ENCODE results near the gene RGS9. TPM values are rescaled to one million over a fixed set of nuclear protein-coding genes. Genes with fewer than 3 reads are reported as not detected.

The RGS9 gene
- total and polyA plus RNA-seq, 4 donors, result 1.0 to 4.0 (median 2.1) TPM

DNA sequence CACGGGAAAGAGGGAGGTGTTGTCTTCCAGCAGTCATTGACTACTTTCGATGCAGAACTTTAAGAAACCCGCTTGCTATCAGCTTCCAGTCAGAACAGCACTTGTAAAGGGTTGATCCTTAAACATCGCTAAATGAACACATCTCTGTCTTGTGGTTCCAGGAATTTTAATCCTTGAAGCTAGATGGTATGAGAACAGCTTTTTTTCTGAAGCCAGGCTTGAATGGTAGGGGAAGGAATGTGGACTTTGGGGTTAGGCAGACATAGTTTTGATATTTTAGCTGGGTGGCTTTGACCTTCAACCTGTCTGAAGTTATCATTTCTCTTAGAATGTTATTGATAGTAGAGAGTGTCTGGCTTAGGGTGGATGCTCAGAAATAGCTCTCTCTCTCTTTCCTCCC lies 81.1 kb downstream of the RGS9 start:
- WGBS, result 83% methylated on average over 4 of the region's 4 CpGs

DNA sequence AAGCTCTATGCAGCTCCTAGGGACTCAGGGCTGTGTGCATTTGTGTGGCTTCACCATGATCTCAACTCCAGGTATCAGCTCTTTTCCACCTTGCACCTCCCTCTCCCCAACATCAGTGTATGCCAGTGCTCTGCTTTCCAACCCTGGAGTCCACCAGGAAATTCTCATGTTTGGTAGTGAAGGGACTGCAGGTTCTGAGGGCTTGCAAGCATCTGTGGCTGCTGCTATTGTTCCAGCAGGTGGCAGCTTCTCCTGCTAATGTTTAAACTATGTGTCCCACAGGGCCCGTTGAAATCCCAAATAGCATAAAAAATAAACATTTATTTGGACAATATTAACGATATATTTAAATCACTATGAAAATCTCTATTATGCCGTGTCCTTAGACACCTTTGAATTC lies 82.0 kb downstream of the RGS9 start:
- H3K4me1 ChIP-seq (ENCODE audit: control insufficient read depth in 4 of 4, insufficient read depth in 4 of 4, low read length in 3 of 4), result no peaks in the 10 kb centered on the region
- no peaks in the 10 kb centered on the region for H3K9me3 ChIP-seq (ENCODE audit: control insufficient read depth in 4 of 4, low read length in 3 of 4)
- H3K27me3 ChIP-seq (ENCODE audit: control insufficient read depth in 4 of 4, insufficient read depth in 4 of 4, low read length in 3 of 4), result peaks cover 0 to 2% (median 0%) of the 10 kb centered on the region in 4 donors
- TF ChIP-seq GABPA (IDR thresholded peaks at IDR 0.05 in 1 of 2, conservative IDR thresholded peaks at IDR 0.05 in 1 of 2) (no peak), HNF4A (conservative IDR thresholded peaks at IDR 0.05) (no peak), RXRA (IDR thresholded peaks at IDR 0.05) (no peak), EGR1 (IDR thresholded peaks at IDR 0.05; ENCODE audit: low read depth in 2 of 2) (no peak), SP1 (IDR thresholded peaks at IDR 0.05) (no peak), JUND (IDR thresholded peaks at IDR 0.05) (no peak), FOXA2 (IDR thresholded peaks at IDR 0.05) (no peak), YY1 (IDR thresholded peaks at IDR 0.05) (no peak), FOXA1 (IDR thresholded peaks at IDR 0.05) (no peak), TAF1 (conservative IDR thresholded peaks at IDR 0.05) (no peak)
- TF ChIP-seq, protein P1, sequence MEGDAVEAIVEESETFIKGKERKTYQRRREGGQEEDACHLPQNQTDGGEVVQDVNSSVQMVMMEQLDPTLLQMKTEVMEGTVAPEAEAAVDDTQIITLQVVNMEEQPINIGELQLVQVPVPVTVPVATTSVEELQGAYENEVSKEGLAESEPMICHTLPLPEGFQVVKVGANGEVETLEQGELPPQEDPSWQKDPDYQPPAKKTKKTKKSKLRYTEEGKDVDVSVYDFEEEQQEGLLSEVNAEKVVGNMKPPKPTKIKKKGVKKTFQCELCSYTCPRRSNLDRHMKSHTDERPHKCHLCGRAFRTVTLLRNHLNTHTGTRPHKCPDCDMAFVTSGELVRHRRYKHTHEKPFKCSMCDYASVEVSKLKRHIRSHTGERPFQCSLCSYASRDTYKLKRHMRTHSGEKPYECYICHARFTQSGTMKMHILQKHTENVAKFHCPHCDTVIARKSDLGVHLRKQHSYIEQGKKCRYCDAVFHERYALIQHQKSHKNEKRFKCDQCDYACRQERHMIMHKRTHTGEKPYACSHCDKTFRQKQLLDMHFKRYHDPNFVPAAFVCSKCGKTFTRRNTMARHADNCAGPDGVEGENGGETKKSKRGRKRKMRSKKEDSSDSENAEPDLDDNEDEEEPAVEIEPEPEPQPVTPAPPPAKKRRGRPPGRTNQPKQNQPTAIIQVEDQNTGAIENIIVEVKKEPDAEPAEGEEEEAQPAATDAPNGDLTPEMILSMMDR (IDR thresholded peaks at IDR 0.05; ENCODE audit: low read depth, low read length, missing input control), result no peak
- TF ChIP-seq, protein P2, sequence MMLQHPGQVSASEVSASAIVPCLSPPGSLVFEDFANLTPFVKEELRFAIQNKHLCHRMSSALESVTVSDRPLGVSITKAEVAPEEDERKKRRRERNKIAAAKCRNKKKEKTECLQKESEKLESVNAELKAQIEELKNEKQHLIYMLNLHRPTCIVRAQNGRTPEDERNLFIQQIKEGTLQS (IDR thresholded peaks at IDR 0.05), result no peak
- H3K36me3 ChIP-seq (ENCODE audit: control insufficient read depth in 4 of 4, insufficient read depth in 3 of 4, low read depth in 1 of 4, low read length in 3 of 4), result no peaks in the 10 kb centered on the region
- no peak overlapping the region for H3K27ac ChIP-seq (ENCODE audit: low read depth in 1 of 2, low read length in 2 of 2)
- no peak overlapping the region for H3K4me3 ChIP-seq (ENCODE audit: low read depth in 1 of 3, low read length in 3 of 3)
- WGBS, result 68% methylated on average over 3 of the region's 3 CpGs
- no peak for DNase-seq (ENCODE audit: low spot score)
- no peak overlapping the region for H3K9ac ChIP-seq (ENCODE audit: low read depth in 1 of 2, low read length in 2 of 2)

More for the DNA sequence above, 81.1 kb downstream of the RGS9 start:
- H3K36me3 ChIP-seq (ENCODE audit: control insufficient read depth in 4 of 4, insufficient read depth in 3 of 4, low read depth in 1 of 4, low read length in 3 of 4), result no peaks in the 10 kb centered on the region
- H3K9me3 ChIP-seq (ENCODE audit: control insufficient read depth in 4 of 4, low read length in 3 of 4), result no peaks in the 10 kb centered on the region
- H3K27me3 ChIP-seq (ENCODE audit: control insufficient read depth in 4 of 4, insufficient read depth in 4 of 4, low read length in 3 of 4), result peaks cover 0 to 2% (median 0%) of the 10 kb centered on the region in 4 donors
- no peaks in the 10 kb centered on the region for H3K4me1 ChIP-seq (ENCODE audit: control insufficient read depth in 4 of 4, insufficient read depth in 4 of 4, low read length in 3 of 4)
- no peak overlapping the region for H3K9ac ChIP-seq (ENCODE audit: low read depth in 1 of 2, low read length in 2 of 2)
- DNase-seq (ENCODE audit: low spot score), result no peak
- H3K4me3 ChIP-seq (ENCODE audit: low read depth in 1 of 3, low read length in 3 of 3), result no peak overlapping the region
- no peak for TF ChIP-seq HNF4A (conservative IDR thresholded peaks at IDR 0.05)
- no peak for TF ChIP-seq NR2F2 (IDR thresholded peaks at IDR 0.05)
- TF ChIP-seq, protein P3, sequence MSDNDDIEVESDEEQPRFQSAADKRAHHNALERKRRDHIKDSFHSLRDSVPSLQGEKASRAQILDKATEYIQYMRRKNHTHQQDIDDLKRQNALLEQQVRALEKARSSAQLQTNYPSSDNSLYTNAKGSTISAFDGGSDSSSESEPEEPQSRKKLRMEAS (IDR thresholded peaks at IDR 0.05), result no peak
- TF ChIP-seq, protein P1 (IDR thresholded peaks at IDR 0.05; ENCODE audit: low read depth, low read length, missing input control), result no peak
- no peak for TF ChIP-seq TAF1 (conservative IDR thresholded peaks at IDR 0.05)
- no peak for TF ChIP-seq FOXA2 (IDR thresholded peaks at IDR 0.05)
- no peak for TF ChIP-seq JUND (IDR thresholded peaks at IDR 0.05)
- no peak overlapping the region for H3K27ac ChIP-seq (ENCODE audit: low read depth in 1 of 2, low read length in 2 of 2)

DNA sequence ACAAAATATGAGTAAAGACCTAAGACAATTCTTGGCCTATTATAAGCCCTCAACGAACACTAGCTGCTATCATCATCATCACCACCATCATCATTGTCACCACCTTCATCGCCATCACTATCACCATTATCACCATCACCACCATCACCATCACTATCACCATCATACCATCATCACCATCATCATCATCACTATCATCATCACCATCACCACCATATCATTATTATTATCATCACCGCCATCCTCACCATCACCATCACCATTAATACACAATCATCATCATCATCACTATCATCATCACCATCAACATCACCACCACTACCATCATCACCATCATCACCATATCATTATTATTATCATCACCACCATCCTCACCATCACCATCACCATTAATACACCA lies 82.5 kb downstream of the RGS9 start:
- WGBS, result 95% methylated on average over 3 of the region's 3 CpGs
- DNase-seq (ENCODE audit: low spot score), result no peak
- H3K36me3 ChIP-seq (ENCODE audit: control insufficient read depth in 4 of 4, insufficient read depth in 3 of 4, low read depth in 1 of 4, low read length in 3 of 4), result no peaks in the 10 kb centered on the region
- no peak for TF ChIP-seq YY1 (IDR thresholded peaks at IDR 0.05)
- TF ChIP-seq, protein P2 (IDR thresholded peaks at IDR 0.05), result no peak
- TF ChIP-seq EGR1 (IDR thresholded peaks at IDR 0.05; ENCODE audit: low read depth in 2 of 2), result no peak
- TF ChIP-seq FOXA1 (IDR thresholded peaks at IDR 0.05), result no peak
- no peak for TF ChIP-seq HNF4A (conservative IDR thresholded peaks at IDR 0.05)
- no peak for TF ChIP-seq GABPA (IDR thresholded peaks at IDR 0.05 in 1 of 2, conservative IDR thresholded peaks at IDR 0.05 in 1 of 2)
- no peak for TF ChIP-seq NR2F2 (IDR thresholded peaks at IDR 0.05)
- TF ChIP-seq FOXA2 (IDR thresholded peaks at IDR 0.05), result no peak
- TF ChIP-seq RXRA (IDR thresholded peaks at IDR 0.05), result no peak
- TF ChIP-seq, protein P1 (IDR thresholded peaks at IDR 0.05; ENCODE audit: low read depth, low read length, missing input control), result no peak
- TF ChIP-seq, protein P4, sequence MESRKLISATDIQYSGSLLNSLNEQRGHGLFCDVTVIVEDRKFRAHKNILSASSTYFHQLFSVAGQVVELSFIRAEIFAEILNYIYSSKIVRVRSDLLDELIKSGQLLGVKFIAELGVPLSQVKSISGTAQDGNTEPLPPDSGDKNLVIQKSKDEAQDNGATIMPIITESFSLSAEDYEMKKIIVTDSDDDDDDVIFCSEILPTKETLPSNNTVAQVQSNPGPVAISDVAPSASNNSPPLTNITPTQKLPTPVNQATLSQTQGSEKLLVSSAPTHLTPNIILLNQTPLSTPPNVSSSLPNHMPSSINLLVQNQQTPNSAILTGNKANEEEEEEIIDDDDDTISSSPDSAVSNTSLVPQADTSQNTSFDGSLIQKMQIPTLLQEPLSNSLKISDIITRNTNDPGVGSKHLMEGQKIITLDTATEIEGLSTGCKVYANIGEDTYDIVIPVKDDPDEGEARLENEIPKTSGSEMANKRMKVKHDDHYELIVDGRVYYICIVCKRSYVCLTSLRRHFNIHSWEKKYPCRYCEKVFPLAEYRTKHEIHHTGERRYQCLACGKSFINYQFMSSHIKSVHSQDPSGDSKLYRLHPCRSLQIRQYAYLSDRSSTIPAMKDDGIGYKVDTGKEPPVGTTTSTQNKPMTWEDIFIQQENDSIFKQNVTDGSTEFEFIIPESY (IDR thresholded peaks at IDR 0.05), result no peak
- TF ChIP-seq JUND (IDR thresholded peaks at IDR 0.05), result no peak
- no peak for TF ChIP-seq SP1 (IDR thresholded peaks at IDR 0.05)
- TF ChIP-seq, protein P3 (IDR thresholded peaks at IDR 0.05), result no peak
- TF ChIP-seq HNF4G (IDR thresholded peaks at IDR 0.05), result no peak

More for the DNA sequence above, 82.5 kb downstream of the RGS9 start:
- H3K9ac ChIP-seq (ENCODE audit: low read depth in 1 of 2, low read length in 2 of 2), result no peak overlapping the region
- H3K4me3 ChIP-seq (ENCODE audit: low read depth in 1 of 3, low read length in 3 of 3), result no peak overlapping the region
- H3K27me3 ChIP-seq (ENCODE audit: control insufficient read depth in 4 of 4, insufficient read depth in 4 of 4, low read length in 3 of 4), result no peaks in the 10 kb centered on the region
- no peak overlapping the region for H3K27ac ChIP-seq (ENCODE audit: low read depth in 1 of 2, low read length in 2 of 2)
- H3K4me1 ChIP-seq (ENCODE audit: control insufficient read depth in 4 of 4, insufficient read depth in 4 of 4, low read length in 3 of 4), result no peaks in the 10 kb centered on the region
- H3K9me3 ChIP-seq (ENCODE audit: control insufficient read depth in 4 of 4, low read length in 3 of 4), result no peaks in the 10 kb centered on the region

All from liver (tissue), 9 donors.